ENCODE data around the gene SDR9C7. TPM values are rescaled to one million over a fixed set of nuclear protein-coding genes. Genes with fewer than 3 reads are reported as not detected.
"Not testable (repeated sequence)": the region's sequence is repeated elsewhere in the genome, so short reads cannot be mapped to it uniquely, and the experiment has no call there.

SDR9C7 gene
- total RNA-seq, 1 experiment from 2014 or later = 0.14 TPM

DNA sequence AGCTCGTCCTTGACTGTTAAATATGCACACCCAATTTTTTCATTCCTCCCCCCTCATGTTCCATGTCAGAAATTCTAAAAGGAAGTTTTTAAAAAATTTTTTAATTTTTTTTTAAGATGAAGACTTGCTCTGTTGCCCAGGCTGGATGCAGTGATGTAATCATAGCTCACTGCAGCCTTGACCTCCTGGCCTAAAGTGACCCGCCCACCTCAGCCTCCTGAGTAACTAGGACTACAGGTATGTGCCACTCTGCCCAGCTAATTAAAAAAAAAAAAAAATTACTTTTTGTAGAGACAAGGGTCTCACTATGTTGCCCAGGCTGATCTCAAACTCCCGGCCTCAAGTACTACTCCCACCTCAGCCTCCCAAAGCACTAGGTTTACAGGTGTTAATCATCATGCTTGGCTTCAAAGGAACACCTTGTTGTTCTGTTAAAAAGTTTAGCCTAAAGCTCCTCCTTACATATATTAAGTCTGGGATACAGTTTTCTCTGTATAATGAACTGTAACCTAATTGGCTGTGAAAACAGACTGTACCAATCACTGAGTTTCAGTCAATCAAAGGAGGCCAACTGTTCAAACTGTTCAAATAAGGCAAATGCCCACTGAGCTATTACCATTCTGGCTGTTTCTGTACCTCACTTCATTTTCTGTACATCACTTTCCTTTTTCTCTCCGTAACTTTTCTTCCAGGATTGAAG, 17.8 kb downstream of the SDR9C7 start:
- no peak for DNase-seq (ENCODE audit: low spot score)

DNA sequence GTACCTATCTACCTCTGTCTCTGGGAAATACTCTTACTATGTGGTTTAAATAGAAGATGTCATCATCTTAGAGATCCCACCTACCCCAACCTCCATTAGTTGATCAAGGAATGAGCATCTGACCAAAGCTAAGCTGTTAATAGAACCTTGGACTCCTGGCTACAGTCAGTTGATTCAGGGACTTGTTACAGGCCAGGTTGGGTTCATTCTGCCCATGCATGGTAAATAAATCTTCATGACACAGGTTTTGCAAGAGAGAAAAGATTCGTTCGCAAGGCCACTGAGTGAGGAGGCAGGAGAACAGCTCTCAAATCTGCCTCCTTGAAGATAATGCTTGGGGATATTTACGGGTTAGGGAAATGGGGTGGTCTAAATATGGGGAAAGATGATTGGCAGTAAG, 19.5 kb downstream of the SDR9C7 start:
- DNase-seq (ENCODE audit: low spot score) = no peak

DNA sequence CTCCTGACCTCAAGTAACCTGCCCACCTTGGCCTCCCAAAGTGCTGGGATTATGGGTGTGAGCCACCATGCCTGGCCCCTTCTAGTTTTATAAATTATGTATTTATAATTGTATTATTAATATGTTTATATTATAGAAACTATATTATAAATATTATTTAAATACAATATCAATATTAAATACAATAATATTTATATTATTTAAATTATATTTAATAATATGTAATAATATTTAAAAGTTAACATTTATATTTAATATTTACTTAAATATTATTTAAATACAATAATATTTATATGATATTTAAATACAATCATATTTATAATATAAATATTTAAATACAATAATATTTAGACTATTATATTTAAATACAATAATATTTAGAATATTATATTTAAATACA, 20.0 kb downstream of the SDR9C7 start:
- no peak for DNase-seq (ENCODE audit: low spot score)

- DNase-seq (ENCODE audit: low spot score) = not testable (repeated sequence)
Measured at GRCh38 chr12:56909403-56909802, 24.8 kb downstream of the SDR9C7 start.

DNA sequence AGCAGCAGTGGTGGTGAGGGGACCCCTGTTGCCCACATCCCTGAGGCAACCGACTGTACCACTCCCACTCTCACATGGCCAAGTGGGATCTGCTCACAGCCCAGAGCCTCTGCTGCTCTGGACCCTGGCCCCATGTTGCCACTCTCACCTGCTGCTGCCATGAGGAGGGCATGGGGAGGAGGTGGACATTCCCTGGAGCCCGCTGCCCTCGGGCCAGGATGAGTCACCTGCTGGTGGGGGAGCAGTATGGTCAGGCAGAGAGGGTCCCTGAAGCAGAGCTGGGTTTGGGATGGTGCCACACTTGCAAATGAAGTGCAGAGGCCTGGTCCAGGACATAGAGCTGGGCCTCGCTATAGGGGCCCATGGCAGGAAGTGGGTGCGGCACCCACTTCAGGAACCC, 26.1 kb downstream of the SDR9C7 start:
- no peak for DNase-seq (ENCODE audit: low spot score)

- no peak for DNase-seq (ENCODE audit: low spot score)
Measured at GRCh38 chr12:56905852-56906251, 28.4 kb downstream of the SDR9C7 start.

- no peak for DNase-seq (ENCODE audit: low spot score)
Measured at GRCh38 chr12:56903374-56903773, 30.8 kb downstream of the SDR9C7 start.

GRCh38 chr12:56901313-56901712, 32.9 kb downstream of the SDR9C7 start:
- not testable (repeated sequence) for DNase-seq (ENCODE audit: low spot score)

DNA sequence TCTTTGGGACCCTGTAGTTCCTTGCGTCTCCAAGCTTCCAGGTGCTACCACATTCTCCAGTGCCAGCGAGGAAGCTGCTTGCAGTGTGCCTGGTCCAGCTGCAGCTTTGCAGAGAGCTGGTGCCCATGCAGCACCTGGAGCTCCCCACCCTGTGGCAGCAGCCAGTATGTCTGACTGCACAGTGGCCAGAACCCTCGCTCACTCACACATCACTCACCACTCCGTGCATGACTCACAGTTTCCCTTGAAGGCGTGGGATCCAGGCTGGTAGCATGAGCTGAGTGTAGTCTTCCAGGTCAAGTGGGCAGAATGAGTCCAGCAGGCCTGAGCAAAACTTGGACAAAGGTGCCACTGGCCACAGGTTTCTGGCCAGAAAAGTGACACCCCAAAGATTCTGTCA, 33.6 kb downstream of the SDR9C7 start:
- no peak for DNase-seq (ENCODE audit: low spot score)

- no peak for DNase-seq (ENCODE audit: low spot score)
Measured at GRCh38 chr12:56898938-56899337, 35.3 kb downstream of the SDR9C7 start.

DNA sequence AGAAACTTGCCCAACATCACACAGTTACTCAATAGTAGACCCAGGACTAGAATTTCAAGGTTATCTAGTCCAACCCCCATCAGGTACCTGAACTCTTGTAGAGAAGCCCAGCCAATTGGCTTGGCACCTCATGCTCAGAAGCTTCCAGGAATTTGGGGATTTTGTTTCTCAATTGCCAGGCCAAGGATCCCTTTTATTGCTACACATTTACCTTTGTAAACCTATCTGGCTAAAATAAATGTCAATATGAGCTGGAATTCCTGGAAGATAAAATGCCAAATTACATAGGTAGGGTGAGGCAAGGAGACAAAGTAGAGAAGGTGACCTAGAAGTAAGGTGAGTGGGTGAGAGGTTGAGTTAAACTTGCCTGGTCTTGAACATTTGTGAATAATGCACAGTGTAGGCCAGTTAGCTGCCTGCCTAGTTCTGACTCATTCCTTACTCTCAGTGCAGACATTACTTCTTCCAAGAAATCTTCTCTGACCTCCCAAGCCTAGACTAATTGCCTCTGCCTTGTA, 36.3 kb downstream of the SDR9C7 start:
- no peak for DNase-seq (ENCODE audit: low spot score)

- DNase-seq (ENCODE audit: low spot score) = no peak
Measured at GRCh38 chr12:56896082-56896481, 38.1 kb downstream of the SDR9C7 start.

DNA sequence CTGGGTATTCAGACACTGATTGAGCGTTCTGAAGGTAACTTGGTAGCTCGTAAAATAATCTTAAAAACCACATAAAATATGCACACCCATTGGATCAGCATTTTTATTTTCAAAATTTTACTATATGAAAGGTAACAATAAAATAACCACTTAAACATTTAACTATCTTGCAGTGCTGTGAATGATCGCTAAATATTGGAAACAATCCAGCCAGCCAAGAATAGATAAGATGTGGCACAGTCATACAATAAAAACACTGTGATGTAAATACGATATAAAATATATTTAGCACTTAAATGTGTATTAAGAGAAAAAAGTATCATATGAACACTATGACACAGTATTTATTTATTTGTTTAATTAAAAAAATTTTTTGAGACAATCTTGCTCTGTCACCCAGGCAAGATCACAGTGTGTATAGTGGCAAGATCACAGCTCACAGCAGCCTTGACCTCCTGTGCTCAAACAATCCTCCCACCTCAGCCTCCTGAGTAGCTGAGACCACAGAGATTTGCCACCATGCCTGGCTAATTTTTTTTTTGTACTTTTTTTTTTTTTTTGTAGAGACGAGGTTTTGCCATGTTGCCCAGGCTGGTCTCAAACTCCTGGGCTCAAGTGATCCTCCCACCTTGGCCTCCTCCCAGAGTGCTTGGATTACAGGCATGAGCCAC, 39.4 kb downstream of the SDR9C7 start:
- no peak for DNase-seq (ENCODE audit: low spot score)

DNA sequence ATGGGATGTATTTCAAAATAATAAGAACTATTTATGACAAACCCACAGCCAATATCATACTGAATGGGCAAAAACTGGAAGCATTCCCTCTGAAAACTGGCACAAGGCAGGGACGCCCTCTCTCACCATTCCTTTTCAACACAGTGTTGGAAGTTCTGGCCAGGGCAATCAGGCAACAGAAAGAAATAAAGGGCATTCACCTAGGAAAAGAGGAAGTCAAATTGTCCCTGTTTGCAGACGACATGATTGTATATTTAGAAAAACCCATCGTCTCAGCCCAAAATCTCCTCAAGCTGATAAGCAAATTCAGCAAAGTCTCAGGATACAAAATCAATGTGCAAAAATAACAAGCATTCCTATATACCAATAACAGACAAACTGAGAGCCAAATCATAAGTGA, 42.3 kb downstream of the SDR9C7 start:
- not testable (repeated sequence) for DNase-seq (ENCODE audit: low spot score)

GRCh38 chr12:56886319-56886718, 47.9 kb downstream of the SDR9C7 start:
- no peak for DNase-seq (ENCODE audit: low spot score)

GRCh38 chr12:56885316-56885715, 48.9 kb downstream of the SDR9C7 start:
- no peak for DNase-seq (ENCODE audit: low spot score)

GRCh38 chr12:56884421-56884820, 49.8 kb downstream of the SDR9C7 start:
- no peak for DNase-seq (ENCODE audit: low spot score)

DNA sequence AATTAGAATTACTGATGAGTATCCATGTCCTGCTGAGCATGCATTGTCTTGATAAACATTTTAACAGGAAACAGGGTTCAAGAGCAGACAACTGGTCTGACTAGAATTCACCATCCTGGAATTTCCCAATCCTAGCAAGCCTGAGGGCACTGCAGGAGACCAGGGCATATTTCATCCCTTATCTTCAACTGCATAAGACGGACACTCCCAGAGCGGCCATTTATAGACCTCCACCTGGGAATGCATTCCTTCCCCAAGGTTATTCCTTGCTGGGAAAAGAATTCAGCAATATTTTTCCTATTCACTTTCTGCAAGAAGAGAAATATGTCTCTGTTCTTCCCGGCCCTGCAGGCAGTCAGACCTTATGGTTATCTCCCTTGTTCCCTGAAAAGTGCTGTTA, 51.8 kb downstream of the SDR9C7 start:
- DNase-seq (ENCODE audit: low spot score) = not testable (repeated sequence)

DNA sequence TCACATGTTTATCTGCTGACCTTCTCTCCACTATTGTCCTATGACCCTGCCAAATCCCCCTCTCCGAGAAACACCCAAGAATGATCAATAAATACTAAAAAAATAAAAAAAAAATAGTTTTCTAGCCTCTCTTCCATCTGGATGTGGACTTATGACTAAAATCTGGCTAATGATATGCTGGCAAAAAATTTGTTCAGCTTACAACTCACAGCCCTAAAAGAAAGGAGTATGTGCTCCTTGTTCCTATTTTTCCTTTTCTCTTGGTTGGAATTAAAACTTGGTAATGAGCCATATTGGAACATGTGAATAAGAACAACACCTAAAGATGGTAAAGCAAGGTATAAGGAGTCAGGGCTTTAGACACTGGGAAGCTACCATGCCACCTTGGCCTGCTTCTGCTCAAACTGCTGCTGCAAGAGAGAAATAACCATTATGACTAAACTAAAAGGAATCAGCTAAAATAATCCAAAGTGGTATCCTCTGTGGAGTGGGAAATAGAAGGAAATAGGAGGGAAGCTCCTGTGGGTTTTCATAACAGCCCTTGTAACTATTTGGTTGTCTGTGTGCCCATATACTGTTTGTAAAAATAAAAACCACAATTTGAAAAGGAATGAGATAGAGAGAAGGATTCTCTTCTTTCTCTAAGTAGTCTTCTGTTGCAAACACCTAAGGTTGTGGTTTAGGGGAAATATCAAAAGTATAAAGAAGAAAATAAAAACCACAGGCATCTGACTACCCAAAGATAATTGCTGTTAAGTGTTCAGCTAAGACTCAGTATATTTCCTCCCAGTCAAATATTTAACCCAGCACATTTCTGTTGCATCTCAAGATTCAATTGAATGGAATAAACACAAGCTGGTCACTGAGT, 53.8 kb downstream of the SDR9C7 start:
- DNase-seq (ENCODE audit: low spot score) = no peak

DNA sequence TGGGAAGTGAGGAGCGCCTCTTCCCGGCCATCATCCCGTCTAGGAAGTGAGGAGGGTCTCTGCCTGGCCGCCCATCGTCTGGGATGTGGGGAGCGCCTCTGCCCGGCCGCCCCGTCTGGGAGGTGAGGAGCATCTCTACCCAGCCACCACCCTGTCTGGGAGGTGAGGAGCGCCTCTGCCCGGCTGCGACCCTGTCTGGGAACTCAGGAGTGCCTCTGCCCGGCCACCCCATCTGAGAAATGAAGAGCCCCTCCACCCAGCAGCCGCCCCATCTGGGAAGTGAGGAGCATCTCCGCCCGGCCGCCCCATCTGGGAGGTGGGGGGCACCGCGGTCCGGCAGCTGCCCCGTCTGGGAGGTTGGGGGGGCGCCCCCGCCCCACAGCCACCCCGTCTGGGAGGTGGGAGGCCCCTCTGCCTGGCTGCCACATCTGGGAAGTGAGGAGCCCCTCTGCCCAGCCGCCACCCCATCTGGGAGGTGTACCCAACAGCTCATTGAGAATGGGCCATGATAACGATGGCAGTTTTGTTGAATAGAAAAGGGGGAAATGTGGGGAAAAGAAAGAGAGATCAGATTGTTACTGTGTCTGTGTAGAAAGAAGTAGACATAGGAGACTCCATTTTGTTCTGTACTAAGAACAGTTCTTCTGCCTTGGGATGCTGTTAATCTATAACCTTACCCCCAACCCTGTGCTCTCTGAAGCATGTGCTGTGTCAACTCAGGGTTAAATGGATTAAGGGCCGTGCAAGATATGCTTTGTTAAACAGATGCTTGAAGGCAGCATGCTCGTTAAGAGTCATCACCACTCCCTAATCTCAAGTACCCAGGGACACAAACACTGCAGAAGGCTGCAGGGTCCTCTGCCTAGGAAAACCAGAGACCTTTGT, 54.7 kb downstream of the SDR9C7 start:
- not testable (repeated sequence) for DNase-seq (ENCODE audit: low spot score)

DNA sequence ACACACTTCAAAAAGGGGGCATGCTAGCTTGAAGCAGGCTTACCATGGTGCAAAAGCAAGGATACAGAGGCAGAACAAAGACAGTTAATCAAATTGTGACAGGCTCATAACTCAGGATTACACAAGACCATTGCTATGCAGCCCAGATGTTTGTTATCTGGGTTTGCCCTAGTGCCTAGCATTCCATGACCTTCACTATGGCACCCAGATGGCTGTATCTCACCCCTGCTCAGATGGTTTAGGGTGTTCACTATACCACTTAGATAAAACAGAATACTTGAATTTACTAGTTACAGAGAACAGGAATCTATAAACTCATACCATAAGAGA, 56.2 kb downstream of the SDR9C7 start:
- no peak for DNase-seq (ENCODE audit: low spot score)

Measured in H4 (cell line).